SK-N-SH (cell line): ENCODE measurements around the gene CCDC121. TPM values are rescaled to one million over a fixed set of nuclear protein-coding genes. Genes with fewer than 3 reads are reported as not detected.
A peak's percentile ranks its signal among the peaks of the same experiment; 100 is the strongest.

ENCODE experiments used
- CTCF ChIA-PET: fragments of 300-600, 350-600 bp; formaldehyde crosslinking; extraction: SDS; loops from one replicate; lab custom pipeline; 2021; lab: Yijun Ruan, JAX
- POLR2A ChIA-PET: fragments of 350-600 bp; sonication (Branson Sonifier 250); formaldehyde crosslinking; extraction: SDS; loops from one replicate; lab custom pipeline; 2020; ENCODE audit warnings: antibody characterized with exemption, inconsistent platforms; lab: Yijun Ruan, JAX
- DNase-seq: peaks from one replicate; pipeline ENCODE4 v3.0.0; 2012
- H2AFZ ChIP-seq: fragments of 200-600 bp; sonication (generic); 2 replicates; pipeline ENCODE4 v1.8.1; 2016; ENCODE audit warnings: antibody characterized with exemption, mild to moderate bottlenecking, low read depth
- H3F3A ChIP-seq: fragments of 200-600 bp; sonication (generic); replicated peaks from 2 replicates; pipeline ENCODE3; 2016; ENCODE audit warnings: antibody characterized with exemption, mild to moderate bottlenecking; ENCODE audit not compliant: insufficient read depth
- H3K27ac ChIP-seq, 2 experiments: fragments of 200-500 bp in 1 of 2; fragments of 200-600 bp in 1 of 2; sonication (Bioruptor generic) in 1 of 2; sonication (generic), shearing (Covaris generic) in 1 of 2; 2 replicates each; pipeline versions ENCODE4 v1.5.1 to v1.6.1; 2014 to 2016; ENCODE audit warnings: low read depth in 2 of 2, inconsistent platforms in 1 of 2, low read length in 1 of 2, mild to moderate bottlenecking in 1 of 2, mixed read lengths in 1 of 2
- H3K27me3 ChIP-seq: fragments of 200-600 bp; sonication (generic), shearing (Covaris generic); 2 replicates; pipeline ENCODE4 v1.6.1; 2016; ENCODE audit warnings: mixed run types; ENCODE audit not compliant: insufficient read depth
- H3K36me3 ChIP-seq, 2 experiments: fragments of 200-500 bp in 1 of 2; fragments of 200-600 bp in 1 of 2; sonication (Bioruptor generic) in 1 of 2; sonication (generic) in 1 of 2; replicated peaks in 1 of 2; 2 replicates each; pipeline versions ENCODE3 to v1.5.1; 2014 to 2016; ENCODE audit warnings: low read length in 1 of 2, mild to moderate bottlenecking in 1 of 2; ENCODE audit not compliant: insufficient read depth in 2 of 2, control insufficient read depth in 1 of 2
- H3K4me1 ChIP-seq, 2 experiments: fragments of 200-500 bp in 1 of 2; fragments of 200-600 bp in 1 of 2; sonication (Bioruptor generic) in 1 of 2; sonication (generic), shearing (Covaris generic) in 1 of 2; 2 replicates each; pipeline versions ENCODE4 v1.5.1 to v1.6.1; 2014 to 2016; ENCODE audit warnings: low read depth in 1 of 2, low read length in 1 of 2, mixed run types in 1 of 2; ENCODE audit not compliant: insufficient read depth in 2 of 2, control insufficient read depth in 1 of 2
- H3K4me2 ChIP-seq: fragments of 200-600 bp; sonication (generic), shearing (Covaris generic); 2 replicates; pipeline ENCODE4 v1.6.1; 2017; ENCODE audit warnings: mixed run types
- H3K4me3 ChIP-seq, 2 experiments: fragments of 200-500 bp in 1 of 2; fragments of 200-600 bp in 1 of 2; sonication (Bioruptor generic) in 1 of 2; sonication (generic), shearing (Covaris generic) in 1 of 2; 2 replicates each; pipeline versions ENCODE4 v1.5.1 to v1.8.1; 2014 to 2016; ENCODE audit warnings: low read depth in 2 of 2, inconsistent platforms in 1 of 2, low read length in 1 of 2, mild to moderate bottlenecking in 1 of 2, mixed read lengths in 1 of 2, moderate library complexity in 1 of 2
- H3K79me2 ChIP-seq: fragments of 200-600 bp; sonication (generic); 2 replicates; pipeline ENCODE4 v1.8.1; 2017; ENCODE audit warnings: mild to moderate bottlenecking; ENCODE audit not compliant: insufficient read depth
- H3K9ac ChIP-seq: fragments of 200-600 bp; sonication (generic); 2 replicates; pipeline ENCODE4 v1.6.1; 2017; ENCODE audit warnings: mixed run types
- H3K9me2 ChIP-seq: fragments of 200-600 bp; sonication (generic); 2 replicates; pipeline ENCODE4 v1.6.1; 2017; ENCODE audit warnings: mixed run types
- H3K9me3 ChIP-seq: fragments of 200-600 bp; sonication (generic); 2 replicates; pipeline ENCODE4 v1.6.1; 2017; ENCODE audit warnings: mixed run types, mild to moderate bottlenecking, moderate library complexity
- H4K20me1 ChIP-seq: fragments of 200-600 bp; sonication (generic); 2 replicates; pipeline ENCODE4 v1.6.1; 2017; ENCODE audit warnings: mild to moderate bottlenecking, mixed run types; ENCODE audit not compliant: insufficient read depth
- FOXM1 ChIP-seq: IDR thresholded peaks from 2 replicates; pipeline ENCODE4 v1.4.0; 2012; ENCODE audit warnings: low read depth, mild to moderate bottlenecking
- JUND ChIP-seq: IDR thresholded peaks from 2 replicates; pipeline ENCODE4 v1.4.0; 2012
- NRF1 ChIP-seq: IDR thresholded peaks from 2 replicates; pipeline ENCODE4 v1.6.1; 2012; ENCODE audit warnings: low read depth, mild to moderate bottlenecking, low read length
- SIN3A ChIP-seq: IDR thresholded peaks from 2 replicates; pipeline ENCODE4 v1.6.1; 2012; ENCODE audit warnings: low read depth, mild to moderate bottlenecking, low read length, moderate library complexity, borderline replicate concordance
- TAF1 ChIP-seq: IDR thresholded peaks from 2 replicates; pipeline ENCODE4 v1.6.1; 2012; ENCODE audit warnings: low read depth, mild to moderate bottlenecking, low read length, moderate library complexity, borderline replicate concordance
- TEAD4 ChIP-seq: IDR thresholded peaks from 2 replicates; pipeline ENCODE4 v1.4.0; 2012; ENCODE audit warnings: mild to moderate bottlenecking, borderline replicate concordance; ENCODE audit not compliant: insufficient read depth
- YY1 ChIP-seq: IDR thresholded peaks from 2 replicates; pipeline ENCODE4 v1.4.0; 2012; ENCODE audit warnings: low read depth, mild to moderate bottlenecking
- WGBS: methylation state at CpG from one replicate; pipeline ENCODE4 v1.1.6; 2017; ENCODE audit warnings: low lambda C conversion rate; 5-methylcytosine and 5-hydroxymethylcytosine counted together
- polyA plus RNA-seq, 3 experiments: library from polyadenylated mRNA; depleted of rRNA; stranded (reverse); fragments of >200 nt; gene quantifications; 2 replicates each; pipeline ENCODE4 v1.2.3, GENCODE V29; 2012
- TF ChIP-seq, protein P1 (sequence below): IDR thresholded peaks from 2 replicates; pipeline ENCODE4 v1.4.0; 2012; ENCODE audit warnings: low read depth
- TF ChIP-seq, protein P2 (sequence below): fragments of 200-600 bp; sonication (generic); IDR thresholded peaks from 2 replicates; pipeline ENCODE4 v1.6.1; 2017; ENCODE audit warnings: antibody characterized with exemption, mild to moderate bottlenecking, moderate library complexity
- TF ChIP-seq, protein P3 (sequence below): IDR thresholded peaks from 2 replicates; pipeline ENCODE4 v1.6.1; 2012; ENCODE audit warnings: mild to moderate bottlenecking, low read depth, low read length, moderate library complexity

CCDC121 gene
- polyA plus RNA-seq, 1 of the 3 experiments (the other 2 are of a cell fraction) = 2.3 TPM

DNA sequence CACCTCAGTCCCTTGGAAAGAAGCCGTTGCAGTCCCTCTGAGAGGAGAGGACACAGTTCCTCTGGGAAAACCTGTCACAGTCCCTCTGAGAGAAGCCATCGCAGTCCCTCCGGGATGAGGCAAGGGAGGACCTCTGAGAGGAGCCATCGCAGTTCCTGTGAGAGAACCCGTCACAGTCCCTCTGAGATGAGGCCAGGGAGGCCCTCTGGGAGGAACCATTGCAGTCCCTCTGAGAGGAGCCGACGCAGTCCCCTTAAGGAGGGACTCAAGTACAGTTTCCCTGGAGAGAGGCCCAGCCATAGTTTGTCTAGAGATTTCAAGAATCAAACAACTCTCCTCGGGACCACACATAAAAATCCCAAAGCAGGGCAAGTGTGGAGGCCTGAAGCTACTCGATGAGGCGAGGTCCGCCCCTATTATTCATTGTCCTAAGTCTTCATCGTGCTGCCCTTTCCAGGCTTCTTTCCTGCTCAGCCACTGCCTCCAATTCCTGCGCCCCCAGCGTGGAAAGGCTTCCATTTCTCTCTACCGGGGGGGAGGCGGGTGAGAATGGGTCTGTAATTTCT is 46.6 kb downstream of the CCDC121 start:
- no peaks in the 10 kb centered on the region for H3K9me3 ChIP-seq
- no peaks in the 10 kb centered on the region for H3K9me2 ChIP-seq
- no peak for TF ChIP-seq SIN3A
- TF ChIP-seq, protein P1, sequence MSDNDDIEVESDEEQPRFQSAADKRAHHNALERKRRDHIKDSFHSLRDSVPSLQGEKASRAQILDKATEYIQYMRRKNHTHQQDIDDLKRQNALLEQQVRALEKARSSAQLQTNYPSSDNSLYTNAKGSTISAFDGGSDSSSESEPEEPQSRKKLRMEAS = no peak
- no peak for TF ChIP-seq JUND
- TF ChIP-seq, protein P2, sequence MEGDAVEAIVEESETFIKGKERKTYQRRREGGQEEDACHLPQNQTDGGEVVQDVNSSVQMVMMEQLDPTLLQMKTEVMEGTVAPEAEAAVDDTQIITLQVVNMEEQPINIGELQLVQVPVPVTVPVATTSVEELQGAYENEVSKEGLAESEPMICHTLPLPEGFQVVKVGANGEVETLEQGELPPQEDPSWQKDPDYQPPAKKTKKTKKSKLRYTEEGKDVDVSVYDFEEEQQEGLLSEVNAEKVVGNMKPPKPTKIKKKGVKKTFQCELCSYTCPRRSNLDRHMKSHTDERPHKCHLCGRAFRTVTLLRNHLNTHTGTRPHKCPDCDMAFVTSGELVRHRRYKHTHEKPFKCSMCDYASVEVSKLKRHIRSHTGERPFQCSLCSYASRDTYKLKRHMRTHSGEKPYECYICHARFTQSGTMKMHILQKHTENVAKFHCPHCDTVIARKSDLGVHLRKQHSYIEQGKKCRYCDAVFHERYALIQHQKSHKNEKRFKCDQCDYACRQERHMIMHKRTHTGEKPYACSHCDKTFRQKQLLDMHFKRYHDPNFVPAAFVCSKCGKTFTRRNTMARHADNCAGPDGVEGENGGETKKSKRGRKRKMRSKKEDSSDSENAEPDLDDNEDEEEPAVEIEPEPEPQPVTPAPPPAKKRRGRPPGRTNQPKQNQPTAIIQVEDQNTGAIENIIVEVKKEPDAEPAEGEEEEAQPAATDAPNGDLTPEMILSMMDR = no peak
- no peak for TF ChIP-seq TAF1
- TF ChIP-seq YY1 = no peak
- TF ChIP-seq NRF1 = no peak
- TF ChIP-seq, protein P3, sequence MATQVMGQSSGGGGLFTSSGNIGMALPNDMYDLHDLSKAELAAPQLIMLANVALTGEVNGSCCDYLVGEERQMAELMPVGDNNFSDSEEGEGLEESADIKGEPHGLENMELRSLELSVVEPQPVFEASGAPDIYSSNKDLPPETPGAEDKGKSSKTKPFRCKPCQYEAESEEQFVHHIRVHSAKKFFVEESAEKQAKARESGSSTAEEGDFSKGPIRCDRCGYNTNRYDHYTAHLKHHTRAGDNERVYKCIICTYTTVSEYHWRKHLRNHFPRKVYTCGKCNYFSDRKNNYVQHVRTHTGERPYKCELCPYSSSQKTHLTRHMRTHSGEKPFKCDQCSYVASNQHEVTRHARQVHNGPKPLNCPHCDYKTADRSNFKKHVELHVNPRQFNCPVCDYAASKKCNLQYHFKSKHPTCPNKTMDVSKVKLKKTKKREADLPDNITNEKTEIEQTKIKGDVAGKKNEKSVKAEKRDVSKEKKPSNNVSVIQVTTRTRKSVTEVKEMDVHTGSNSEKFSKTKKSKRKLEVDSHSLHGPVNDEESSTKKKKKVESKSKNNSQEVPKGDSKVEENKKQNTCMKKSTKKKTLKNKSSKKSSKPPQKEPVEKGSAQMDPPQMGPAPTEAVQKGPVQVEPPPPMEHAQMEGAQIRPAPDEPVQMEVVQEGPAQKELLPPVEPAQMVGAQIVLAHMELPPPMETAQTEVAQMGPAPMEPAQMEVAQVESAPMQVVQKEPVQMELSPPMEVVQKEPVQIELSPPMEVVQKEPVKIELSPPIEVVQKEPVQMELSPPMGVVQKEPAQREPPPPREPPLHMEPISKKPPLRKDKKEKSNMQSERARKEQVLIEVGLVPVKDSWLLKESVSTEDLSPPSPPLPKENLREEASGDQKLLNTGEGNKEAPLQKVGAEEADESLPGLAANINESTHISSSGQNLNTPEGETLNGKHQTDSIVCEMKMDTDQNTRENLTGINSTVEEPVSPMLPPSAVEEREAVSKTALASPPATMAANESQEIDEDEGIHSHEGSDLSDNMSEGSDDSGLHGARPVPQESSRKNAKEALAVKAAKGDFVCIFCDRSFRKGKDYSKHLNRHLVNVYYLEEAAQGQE = no peak
- no peak for TF ChIP-seq TEAD4
- no peak for TF ChIP-seq FOXM1
- ChIA-PET CTCF (interaction anchor here (0.8 to 1.3 kb wide), 2 partner anchors 8 to 101 kb away, joined by 4 to 5 read pairs; no protein-coding TSS in a partner anchor), POLR2A (interaction anchor here (0.9 to 1.2 kb wide), 6 partner anchors 18 to 173 kb away, joined by 3 to 6 read pairs (median 4); partner anchors contain the start of genes CCDC121, GPN1, NRBP1 and PPM1G)
- WGBS = 93% methylated on average over 12 of the region's 16 CpGs
- H3K4me3 ChIP-seq = peak overlapping the region; percentile 89
- no peaks in the 10 kb centered on the region for H3F3A ChIP-seq
- no peaks in the 10 kb centered on the region for H3K27me3 ChIP-seq
- H2AFZ ChIP-seq = peak overlapping the region; percentile 96
- H3K4me2 ChIP-seq = peak overlapping the region; percentile 94
- H4K20me1 ChIP-seq = peaks cover 24% of the 10 kb centered on the region
- H3K27ac ChIP-seq = peak overlapping the region; percentile 54 to 71
- no peaks in the 10 kb centered on the region for H3K36me3 ChIP-seq
- peaks cover 0 to 17% of the 10 kb centered on the region in 2 experiments; a peak in 2 of 4 replicates for H3K4me1 ChIP-seq
- H3K9ac ChIP-seq = peak overlapping the region; percentile 73; the same call in 1 of the 2 replicates
- peaks cover 42% of the 10 kb centered on the region for H3K79me2 ChIP-seq
- DNase-seq = no peak
